ENCODE measurements around the gene TMEM37.

Gene TMEM37

GRCh38 chr2:119483896-119484718, 52.5 kb downstream of the TMEM37 start:
- DNase-seq (ENCODE audit: low read depth): no peak
- H3K4me3 ChIP-seq (ENCODE audit: low read length): no peak overlapping the region
- no peak for TF ChIP-seq CTCF (conservative IDR thresholded peaks at IDR 0.05; ENCODE audit: low read depth, low read length)

GRCh38 chr2:119484834-119485233, 53.2 kb downstream of the TMEM37 start:
- no peak for DNase-seq (ENCODE audit: low read depth)
- H3K4me3 ChIP-seq (ENCODE audit: low read length): no peak overlapping the region
- no peak for TF ChIP-seq CTCF (conservative IDR thresholded peaks at IDR 0.05; ENCODE audit: low read depth, low read length)

- no peak overlapping the region for H3K4me3 ChIP-seq (ENCODE audit: low read length)
- no peak for DNase-seq (ENCODE audit: low read depth)
- no peak for TF ChIP-seq CTCF (conservative IDR thresholded peaks at IDR 0.05; ENCODE audit: low read depth, low read length)
Observed at GRCh38 chr2:119485336-119486110, 53.9 kb downstream of the TMEM37 start.

- H3K4me3 ChIP-seq (ENCODE audit: low read length): no peak overlapping the region
Observed at GRCh38 chr2:119486196-119486827, 54.7 kb downstream of the TMEM37 start.

GRCh38 chr2:119486886-119487285, 55.2 kb downstream of the TMEM37 start:
- no peak for TF ChIP-seq CTCF (conservative IDR thresholded peaks at IDR 0.05; ENCODE audit: low read depth, low read length)
- no peak for DNase-seq (ENCODE audit: low read depth)
- H3K4me3 ChIP-seq (ENCODE audit: low read length): no peak overlapping the region

More at GRCh38 chr2:119486196-119486827, 54.7 kb downstream of the TMEM37 start:
- no peak for TF ChIP-seq CTCF (conservative IDR thresholded peaks at IDR 0.05; ENCODE audit: low read depth, low read length)
- DNase-seq (ENCODE audit: low read depth): no peak

GRCh38 chr2:119487434-119488244, 56.0 kb downstream of the TMEM37 start:
- DNase-seq (ENCODE audit: low read depth): no peak
- TF ChIP-seq CTCF (conservative IDR thresholded peaks at IDR 0.05; ENCODE audit: low read depth, low read length): no peak

More at GRCh38 chr2:119487434-119488244, 56.0 kb downstream of the TMEM37 start:
- H3K4me3 ChIP-seq (ENCODE audit: low read length): no peak overlapping the region
